COLO668 (cell line): ENCODE measurements around the gene DAW1.
"Not testable (repeated sequence)": the region's sequence is repeated elsewhere in the genome, so short reads cannot be mapped to it uniquely, and the experiment has no call there.

ENCODE experiments used
- DNase-seq: peaks from one replicate; lab custom pipeline; 2025; ENCODE audit not compliant: unreplicated experiment; lab: John Stamatoyannopoulos, UW

Gene DAW1

GRCh38 chr2:227908266-227909054, 37.0 kb downstream of the DAW1 start:
- no peak for DNase-seq

GRCh38 chr2:227914362-227914761, 42.9 kb downstream of the DAW1 start:
- DNase-seq = no peak

- DNase-seq = no peak
Measured at GRCh38 chr2:227921648-227922047, 50.2 kb downstream of the DAW1 start.

- DNase-seq = no peak
Measured at GRCh38 chr2:227932001-227932400, 60.6 kb downstream of the DAW1 start.

GRCh38 chr2:227932403-227932802, 61.0 kb downstream of the DAW1 start:
- no peak for DNase-seq

- no peak for DNase-seq
Measured at GRCh38 chr2:227933884-227934283, 62.5 kb downstream of the DAW1 start.

GRCh38 chr2:227936249-227936648, 64.8 kb downstream of the DAW1 start:
- DNase-seq = not testable (repeated sequence)

GRCh38 chr2:227939271-227940027, 68.0 kb downstream of the DAW1 start:
- DNase-seq = peak; percentile 35

- no peak for DNase-seq
Measured at GRCh38 chr2:227942021-227942420, 70.6 kb downstream of the DAW1 start.

- no peak for DNase-seq
Measured at GRCh38 chr2:227942965-227943364, 71.5 kb downstream of the DAW1 start.

- DNase-seq = no peak
Measured at GRCh38 chr2:227960317-227960716, 88.9 kb downstream of the DAW1 start.

GRCh38 chr2:227971619-227972230, 100.3 kb downstream of the DAW1 start:
- DNase-seq = no peak

- no peak for DNase-seq
Measured at GRCh38 chr2:227973241-227973640, 101.8 kb downstream of the DAW1 start.
